Heart left ventricle (tissue), 13 donors: Measurements from ENCODE around the gene IQSEC1.

ENCODE experiments used
- CTCF ChIP-seq, 12 donors: fragments of 200-600 bp; sonication (generic) in 4 of 12; IDR thresholded peaks; one replicate each; pipeline versions ENCODE4 v1.5.0 to v1.8.0; 2018 to 2022; ENCODE audit warnings: antibody characterized with exemption in 12 of 12, mild to moderate bottlenecking in 5 of 12
- POLR2A ChIP-seq, 2 donors: fragments of 450-650 bp; IDR thresholded peaks; one replicate each; pipeline ENCODE4 v1.6.1; 2017; ENCODE audit warnings: antibody characterized with exemption in 2 of 2, mild to moderate bottlenecking in 2 of 2, moderate library complexity in 2 of 2
- donor health status: ischemic (EF 13 %, LVEDD 7.1; RV severe dilation, severe dysfunction).
- donor health status: DM: no; HTN: yes; CAD: no.
- donor health status: DM: no; HTN: no; CAD: no.
- donor health status: ischemic (EF 25% LVEDD 6.9; RV normal size, moderate dysfunction).
- donor health status: ischemic (EF 25% LVEDD 5.7; RV mildly dilated, moderate dysfunction).
- donor health status: ischemic (EF 35%, LVEDD 5.7; RV mildly dilated, moderate dysfunction).
- donor health status: nonischemic (EF 11% LVEDD 7.7; RV severe dilation, severe dysfunction).
- donor health status: DM: yes; HTN: yes; CAD: no.
- donor health status: PGD.
- donor health status: ischemic (EF 29% LVEDD 5.4; RV normal size, mild dysfunction).
- donor health status: nonischemic (EF 23%, LVEDD 6.1; RV moderate dilation, normal function).

GRCh38 chr3:12877040-12877439, 196.2 kb downstream of the IQSEC1 start:
- TF ChIP-seq CTCF (IDR thresholded peaks at IDR 0.05), result no peak
- TF ChIP-seq POLR2A (IDR thresholded peaks at IDR 0.05), result no peak
